Breast epithelium (tissue), 4 donors: ENCODE results near the gene USP10. TPM values are rescaled to one million over a fixed set of nuclear protein-coding genes. Genes with fewer than 3 reads are reported as not detected.
A peak's percentile ranks its signal among the peaks of the same experiment; 100 is the strongest.

Source experiments
- DNase-seq, 2 donors: peaks; one replicate each; pipeline ENCODE4 v3.0.0-alpha.2; 2019; ENCODE audit warnings: low spot score in 2 of 2
- H3K27ac ChIP-seq, 2 donors: fragments of 200-600 bp; sonication (generic) in 1 of 2; one replicate each; pipeline ENCODE4 v1.5.1; 2016 to 2019; ENCODE audit warnings: mild to moderate bottlenecking in 1 of 2
- H3K27me3 ChIP-seq, 2 donors: fragments of 200-600 bp; sonication (generic) in 1 of 2; one replicate each; pipeline versions ENCODE4 v1.5.1 to v1.6.0; 2017 to 2019; ENCODE audit warnings: control low read depth in 1 of 2, mild to moderate bottlenecking in 1 of 2
- H3K36me3 ChIP-seq: fragments of 200-600 bp; one replicate; pipeline ENCODE4 v1.5.1; 2019
- H3K4me1 ChIP-seq, 2 donors: fragments of 200-600 bp; sonication (generic); one replicate each; pipeline ENCODE4 v1.5.1; 2016 to 2019; ENCODE audit warnings: control low read depth in 1 of 2
- H3K4me3 ChIP-seq, 3 donors: fragments of 200-600 bp; sonication (generic); 1 replicate in 2 of 3; 2 replicates in 1 of 3; pipeline ENCODE4 v1.5.1; 2016 to 2019; ENCODE audit warnings: mild to moderate bottlenecking in 3 of 3, moderate library complexity in 2 of 3
- H3K9me3 ChIP-seq, 2 donors: fragments of 200-600 bp; sonication (generic) in 1 of 2; one replicate each; pipeline ENCODE4 v1.5.1; 2016 to 2019; ENCODE audit warnings: control low read depth in 1 of 2
- POLR2A ChIP-seq: fragments of 450-650 bp; IDR thresholded peaks from one replicate; pipeline ENCODE4 v1.6.1; 2016; ENCODE audit warnings: antibody characterized with exemption, mild to moderate bottlenecking, moderate library complexity
- POLR2AphosphoS5 ChIP-seq, 3 donors: sonication (generic); formaldehyde crosslinking; IDR thresholded peaks; one replicate each; pipeline ENCODE4 v1.6.1; 2017; ENCODE audit warnings: antibody characterized with exemption in 3 of 3
- intact Hi-C: fragments of 100-400 bp; cut with DNase I; formaldehyde crosslinking; loops from one replicate; pipeline ENCODE4 v1.15.1; 2023; ENCODE audit warnings: low total_unique reads
- total RNA-seq, 3 donors: library from RNA; depleted of rRNA; stranded (reverse); fragments of >200 nt; gene quantifications; one replicate each; pipeline ENCODE4 v1.1.0, GENCODE V29; 2016
- TF ChIP-seq, protein P1 (sequence below), 3 donors: fragments of 450-650 bp; IDR thresholded peaks; one replicate each; pipeline ENCODE4 v1.5.1; 2016 to 2017; ENCODE audit warnings: antibody characterized with exemption in 3 of 3, mild to moderate bottlenecking in 3 of 3, moderate library complexity in 3 of 3

USP10 gene
- total RNA-seq, 3 donors from 2014 or later = 30.4 to 70.8 (median 51.5) TPM

DNA sequence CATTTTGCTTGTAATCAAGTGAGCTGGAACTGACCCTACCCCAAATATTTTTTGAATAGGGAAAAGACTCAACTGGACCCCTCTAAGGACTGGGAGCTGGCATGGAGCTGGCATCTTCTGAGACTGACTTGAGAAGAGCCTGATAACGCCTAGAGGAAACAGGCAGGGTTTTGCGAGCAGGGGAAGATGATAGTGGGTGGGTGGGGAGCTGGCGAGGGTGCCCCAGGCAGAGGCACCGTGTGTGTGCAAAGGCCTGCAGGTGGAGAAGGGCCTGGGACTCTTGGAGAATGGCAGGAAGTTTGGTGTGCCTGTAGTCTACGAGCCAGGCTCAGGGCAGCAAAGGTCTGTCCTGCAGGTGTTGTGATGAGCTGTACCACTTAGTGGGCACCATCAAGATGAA lies 124.1 kb downstream of the USP10 start:
- intact Hi-C loops = no loop called here
- Histone ChIP-seq H3K27me3 (no peaks in the 10 kb centered on the region), H3K27ac (peak overlapping the region; percentile 75 to 89), H3K4me3 (peak overlapping the region in 2 of 3 donors; percentile 74 to 83), H3K4me1 (peaks cover 0 to 5% of the 10 kb centered on the region in 2 donors), H3K9me3 (no peaks in the 10 kb centered on the region), H3K36me3 (no peaks in the 10 kb centered on the region)
- no peak for TF ChIP-seq POLR2A
- TF ChIP-seq POLR2AphosphoS5 (IDR thresholded peaks at IDR 0.05) = peak in 1 of 3 donors; percentile 45
- TF ChIP-seq, protein P1, sequence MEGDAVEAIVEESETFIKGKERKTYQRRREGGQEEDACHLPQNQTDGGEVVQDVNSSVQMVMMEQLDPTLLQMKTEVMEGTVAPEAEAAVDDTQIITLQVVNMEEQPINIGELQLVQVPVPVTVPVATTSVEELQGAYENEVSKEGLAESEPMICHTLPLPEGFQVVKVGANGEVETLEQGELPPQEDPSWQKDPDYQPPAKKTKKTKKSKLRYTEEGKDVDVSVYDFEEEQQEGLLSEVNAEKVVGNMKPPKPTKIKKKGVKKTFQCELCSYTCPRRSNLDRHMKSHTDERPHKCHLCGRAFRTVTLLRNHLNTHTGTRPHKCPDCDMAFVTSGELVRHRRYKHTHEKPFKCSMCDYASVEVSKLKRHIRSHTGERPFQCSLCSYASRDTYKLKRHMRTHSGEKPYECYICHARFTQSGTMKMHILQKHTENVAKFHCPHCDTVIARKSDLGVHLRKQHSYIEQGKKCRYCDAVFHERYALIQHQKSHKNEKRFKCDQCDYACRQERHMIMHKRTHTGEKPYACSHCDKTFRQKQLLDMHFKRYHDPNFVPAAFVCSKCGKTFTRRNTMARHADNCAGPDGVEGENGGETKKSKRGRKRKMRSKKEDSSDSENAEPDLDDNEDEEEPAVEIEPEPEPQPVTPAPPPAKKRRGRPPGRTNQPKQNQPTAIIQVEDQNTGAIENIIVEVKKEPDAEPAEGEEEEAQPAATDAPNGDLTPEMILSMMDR (IDR thresholded peaks at IDR 0.05) = no peak
- DNase-seq = no peak

DNA sequence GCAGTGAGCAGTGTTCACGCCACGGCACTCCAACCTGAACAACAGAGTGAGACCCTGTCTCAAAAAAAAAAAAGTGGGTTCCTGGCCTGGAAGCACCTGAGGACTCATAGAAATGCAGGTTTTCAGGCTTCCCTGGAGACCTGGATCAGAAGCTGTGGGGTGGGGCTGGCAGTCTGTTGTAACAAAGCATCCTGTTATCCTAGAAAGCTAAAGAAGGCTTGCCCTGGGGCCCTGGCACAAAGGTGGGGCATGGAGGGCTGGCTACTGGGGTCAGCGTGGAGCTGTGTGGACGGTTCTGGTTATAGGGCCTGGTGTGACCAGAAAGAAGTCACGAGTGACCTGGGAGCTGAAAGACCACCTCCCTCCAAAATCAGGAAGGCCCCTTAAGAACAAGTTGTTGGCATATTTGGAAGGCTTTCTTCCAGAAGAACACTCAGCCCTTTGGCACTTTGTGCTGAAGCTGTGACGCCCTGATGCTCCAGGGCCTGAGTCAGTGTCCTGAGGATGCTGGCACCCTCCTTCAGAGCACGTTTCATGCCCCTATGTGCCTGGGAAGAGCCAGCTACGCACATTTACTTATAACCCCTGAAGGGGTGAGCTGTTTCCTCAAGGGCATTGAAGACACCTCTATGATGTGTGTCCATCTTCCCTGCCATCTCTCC lies 126.2 kb downstream of the USP10 start:
- TF ChIP-seq, protein P1 (IDR thresholded peaks at IDR 0.05) = no peak
- no peak for TF ChIP-seq POLR2A
- TF ChIP-seq POLR2AphosphoS5 (IDR thresholded peaks at IDR 0.05) = no peak
- Histone ChIP-seq H3K27me3 (no peaks in the 10 kb centered on the region), H3K36me3 (no peaks in the 10 kb centered on the region), H3K9me3 (no peaks in the 10 kb centered on the region), H3K4me1 (peaks cover 0 to 5% of the 10 kb centered on the region in 2 donors), H3K27ac (peak overlapping the region; percentile 66 to 85), H3K4me3 (peak overlapping the region; percentile 4 to 51 (median 11))
- no peak for DNase-seq
- intact Hi-C loops = no loop called here

DNA sequence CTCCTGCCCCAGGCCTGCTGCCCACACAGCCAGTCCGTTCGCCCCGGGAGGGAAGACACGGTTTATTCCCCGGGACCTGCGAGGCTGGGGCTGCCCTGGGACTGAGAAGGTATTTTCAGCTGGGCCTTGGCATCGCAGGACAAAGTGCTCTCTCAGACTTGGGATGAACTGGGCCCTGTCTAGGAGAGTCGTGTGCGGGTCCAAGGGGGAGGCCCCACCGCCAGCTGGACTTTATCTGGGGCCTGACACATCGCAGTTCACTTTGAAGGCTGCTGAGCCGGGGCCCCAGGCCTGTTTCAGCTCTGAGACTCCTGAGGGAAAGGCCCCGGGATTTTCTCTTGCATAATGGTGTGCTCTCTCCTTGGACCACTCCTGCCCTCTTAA lies 126.8 kb downstream of the USP10 start:
- peak overlapping the region; percentile 66 to 85 for H3K27ac ChIP-seq
- peaks cover 0 to 5% of the 10 kb centered on the region in 2 donors for H3K4me1 ChIP-seq
- no peaks in the 10 kb centered on the region for H3K27me3 ChIP-seq
- intact Hi-C loops = no loop called here
- DNase-seq = no peak
- peak overlapping the region; percentile 4 to 51 (median 11) for H3K4me3 ChIP-seq
- H3K36me3 ChIP-seq = no peaks in the 10 kb centered on the region
- TF ChIP-seq, protein P1 (IDR thresholded peaks at IDR 0.05) = no peak
- no peak for TF ChIP-seq POLR2A
- TF ChIP-seq POLR2AphosphoS5 (IDR thresholded peaks at IDR 0.05) = peak in 1 of 3 donors; percentile 67
- no peaks in the 10 kb centered on the region for H3K9me3 ChIP-seq

DNA sequence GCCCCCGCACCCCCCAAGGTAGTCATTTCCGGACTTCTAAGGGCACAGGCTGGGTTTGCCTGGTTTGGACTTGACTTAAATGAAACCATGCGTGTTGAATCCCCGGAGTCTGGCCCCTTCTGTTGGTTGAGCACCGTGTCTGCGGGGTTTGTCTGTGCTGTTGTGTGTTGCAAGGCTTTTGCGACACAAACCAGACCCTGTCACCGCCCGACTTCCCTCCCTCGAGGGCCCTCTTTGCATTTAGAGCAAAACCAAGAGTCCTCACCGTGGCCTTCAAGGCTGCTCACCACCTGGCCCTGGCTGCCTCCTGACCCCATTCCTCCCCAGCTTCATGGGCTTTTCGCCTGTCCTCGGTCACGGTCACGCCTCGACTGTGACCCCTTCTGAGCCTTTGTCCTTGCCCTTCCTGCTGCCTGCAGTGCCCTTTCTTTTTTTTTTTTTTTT lies 127.4 kb downstream of the USP10 start:
- TF ChIP-seq POLR2A (no peak), POLR2AphosphoS5 (IDR thresholded peaks at IDR 0.05) (peak in 1 of 3 donors; percentile 71)
- Histone ChIP-seq H3K4me3 (peak overlapping the region; percentile 4 to 51 (median 11)), H3K27ac (peak overlapping the region; percentile 66 to 85), H3K9me3 (no peaks in the 10 kb centered on the region), H3K36me3 (no peaks in the 10 kb centered on the region), H3K27me3 (no peaks in the 10 kb centered on the region), H3K4me1 (peaks cover 0 to 8% of the 10 kb centered on the region in 2 donors)
- intact Hi-C loops = no loop called here
- no peak for DNase-seq

DNA sequence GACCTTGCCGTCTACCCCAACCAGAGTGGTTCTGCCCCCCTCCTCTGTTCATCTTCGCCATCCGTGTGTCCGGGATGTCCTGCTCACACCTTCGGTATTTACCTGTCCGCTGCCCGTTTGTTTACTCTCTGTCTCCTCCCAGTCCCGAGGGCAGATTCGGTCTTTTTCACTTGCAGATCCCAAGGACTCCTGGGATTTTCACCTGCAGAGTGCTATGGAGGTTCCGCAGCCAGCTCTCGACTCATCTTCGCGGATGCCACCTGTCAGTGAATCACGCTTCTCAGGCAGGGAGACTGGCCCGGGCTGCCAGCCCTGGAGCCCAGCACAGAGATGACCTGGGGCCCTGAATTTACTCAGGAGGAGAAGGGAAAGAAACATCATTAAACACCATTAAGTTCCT lies 128.1 kb downstream of the USP10 start:
- H3K27me3 ChIP-seq = no peaks in the 10 kb centered on the region
- no peak for DNase-seq
- H3K36me3 ChIP-seq = no peaks in the 10 kb centered on the region
- intact Hi-C loops = no loop called here
- peak overlapping the region in 1 of 3 donors; percentile 15 for H3K4me3 ChIP-seq
- peak overlapping the region; percentile 42 to 45 for H3K27ac ChIP-seq
- H3K4me1 ChIP-seq = peaks cover 0 to 11% of the 10 kb centered on the region in 2 donors
- TF ChIP-seq POLR2AphosphoS5 (IDR thresholded peaks at IDR 0.05) (no peak), POLR2A (no peak)
- TF ChIP-seq, protein P1 (IDR thresholded peaks at IDR 0.05) = no peak
- no peaks in the 10 kb centered on the region for H3K9me3 ChIP-seq
